OCI-M2 (cell line): ENCODE data around the gene URI1.
A peak's percentile ranks its signal among the peaks of the same experiment; 100 is the strongest.
"Not testable (repeated sequence)": the region's sequence is repeated elsewhere in the genome, so short reads cannot be mapped to it uniquely, and the experiment has no call there.

ENCODE experiments used
- DNase-seq: peaks from one replicate; lab custom pipeline; 2025; ENCODE audit not compliant: unreplicated experiment; lab: John Stamatoyannopoulos, UW

Gene URI1

GRCh38 chr19:29940971-29941585 is 961 bp upstream of the URI1 start:
- DNase-seq: no peak

DNA sequence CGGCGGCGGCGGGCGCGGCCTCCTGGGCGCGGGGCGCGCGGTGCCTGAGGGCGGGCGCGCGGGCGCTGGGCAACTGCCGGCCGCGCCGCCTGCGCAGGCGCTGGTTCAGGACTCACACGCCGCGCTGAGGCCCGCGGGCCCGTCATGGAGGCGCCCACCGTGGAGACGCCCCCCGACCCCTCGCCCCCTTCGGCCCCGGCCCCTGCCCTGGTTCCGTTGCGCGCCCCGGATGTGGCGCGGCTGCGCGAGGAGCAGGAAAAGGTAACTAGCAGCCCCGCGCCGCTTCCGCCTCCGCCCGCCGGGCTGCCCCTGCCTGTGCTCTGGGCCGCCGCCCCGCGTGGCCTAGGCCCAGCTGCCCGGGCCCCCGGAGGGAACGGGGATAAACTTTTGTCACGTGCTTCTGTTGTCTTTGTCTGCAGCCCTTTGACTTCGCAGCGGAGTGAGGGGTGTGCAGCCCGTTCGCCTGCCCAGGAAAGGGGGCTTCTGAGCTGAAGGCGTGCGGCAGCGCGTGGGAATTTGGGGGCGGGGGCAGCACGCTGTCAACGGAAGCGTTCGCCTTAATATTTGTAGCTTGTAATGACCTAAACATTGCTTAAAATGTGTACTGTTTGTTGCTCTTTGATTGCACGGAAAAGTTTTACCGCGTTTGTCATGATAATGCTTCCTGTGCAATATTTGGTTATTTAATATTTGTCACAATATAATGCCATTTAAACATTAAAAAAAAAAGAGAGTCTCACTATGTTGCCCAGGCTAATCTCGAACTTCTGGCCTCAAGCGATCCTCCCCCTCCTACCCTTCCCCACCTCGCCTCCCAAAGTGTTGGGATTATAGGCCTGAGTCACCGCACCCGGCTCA is 594 bp downstream of the URI1 start:
- peak; percentile 95 for DNase-seq

GRCh38 chr19:29943615-29944014 is 1.6 kb downstream of the URI1 start:
- no peak for DNase-seq

DNA sequence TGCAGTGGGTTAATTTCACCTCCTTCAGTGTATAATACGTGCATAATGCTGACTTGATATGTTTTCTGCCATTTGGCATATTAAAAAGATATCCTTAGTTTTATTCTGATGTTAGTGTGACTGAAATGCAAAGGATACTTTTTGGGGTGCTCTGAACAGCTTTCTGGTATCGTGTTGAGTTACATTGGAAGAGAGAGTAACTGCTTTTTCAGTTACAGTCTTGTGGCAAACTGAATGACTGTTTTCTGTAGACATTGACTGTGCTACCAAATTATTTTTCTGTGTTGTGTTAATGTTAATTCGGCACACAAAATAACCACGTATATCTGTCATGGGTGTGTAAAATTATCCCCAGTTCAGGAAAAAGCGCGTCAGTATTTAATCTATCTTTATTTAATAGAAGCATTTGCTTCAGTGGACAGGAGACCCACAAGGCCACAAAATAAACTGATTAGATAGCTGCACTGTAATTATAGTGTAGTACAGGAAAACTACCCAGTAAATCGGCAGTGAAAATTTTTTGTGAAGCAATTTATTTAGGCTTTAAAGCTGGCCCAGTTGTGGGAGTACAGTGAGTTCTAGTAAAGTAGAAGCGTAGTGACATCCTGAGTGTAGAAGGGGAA is 2.5 kb downstream of the URI1 start:
- no peak for DNase-seq

DNA sequence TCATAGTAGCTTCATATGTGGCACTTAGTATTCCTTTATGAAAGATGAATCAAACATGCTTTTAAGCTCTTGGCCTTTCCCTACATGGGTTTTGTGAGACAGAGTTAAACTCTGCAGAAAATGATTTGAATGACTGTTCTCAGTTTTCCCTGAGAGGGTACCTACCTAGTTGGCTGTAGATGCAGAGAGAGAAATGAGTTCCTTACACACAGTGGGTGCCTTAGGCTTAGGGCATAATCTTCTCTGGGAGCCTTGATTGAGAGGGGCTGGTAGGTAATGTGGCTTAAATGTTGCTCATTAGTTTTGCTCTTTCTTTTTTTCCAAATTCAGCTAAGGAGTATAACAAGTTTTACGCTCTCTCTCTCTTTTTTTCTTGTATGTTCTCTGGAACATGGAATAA is 3.0 kb downstream of the URI1 start:
- no peak for DNase-seq

- no peak for DNase-seq
Observed at GRCh38 chr19:29945433-29945832, 3.4 kb downstream of the URI1 start.

DNA sequence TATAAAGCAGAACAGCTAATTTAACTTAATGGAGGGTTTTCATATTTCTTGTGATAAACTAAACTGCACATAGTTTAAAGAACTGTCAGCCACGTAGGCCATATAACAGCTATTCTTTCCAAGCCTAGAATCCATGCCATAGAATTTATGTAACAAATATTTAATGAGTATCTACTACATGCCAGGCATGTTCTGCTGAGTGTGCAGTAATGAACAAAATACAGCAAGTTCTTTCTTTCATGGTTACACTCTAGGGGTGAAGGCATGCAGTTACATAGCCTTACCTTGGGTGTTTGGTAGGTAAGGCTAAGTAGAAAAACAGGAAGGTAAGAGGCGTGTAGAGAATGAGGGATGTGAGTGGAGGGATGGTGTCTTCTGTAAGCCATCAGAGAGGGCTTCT is 4.6 kb downstream of the URI1 start:
- DNase-seq: no peak

- no peak for DNase-seq
Observed at GRCh38 chr19:29947871-29948270, 5.8 kb downstream of the URI1 start.

DNA sequence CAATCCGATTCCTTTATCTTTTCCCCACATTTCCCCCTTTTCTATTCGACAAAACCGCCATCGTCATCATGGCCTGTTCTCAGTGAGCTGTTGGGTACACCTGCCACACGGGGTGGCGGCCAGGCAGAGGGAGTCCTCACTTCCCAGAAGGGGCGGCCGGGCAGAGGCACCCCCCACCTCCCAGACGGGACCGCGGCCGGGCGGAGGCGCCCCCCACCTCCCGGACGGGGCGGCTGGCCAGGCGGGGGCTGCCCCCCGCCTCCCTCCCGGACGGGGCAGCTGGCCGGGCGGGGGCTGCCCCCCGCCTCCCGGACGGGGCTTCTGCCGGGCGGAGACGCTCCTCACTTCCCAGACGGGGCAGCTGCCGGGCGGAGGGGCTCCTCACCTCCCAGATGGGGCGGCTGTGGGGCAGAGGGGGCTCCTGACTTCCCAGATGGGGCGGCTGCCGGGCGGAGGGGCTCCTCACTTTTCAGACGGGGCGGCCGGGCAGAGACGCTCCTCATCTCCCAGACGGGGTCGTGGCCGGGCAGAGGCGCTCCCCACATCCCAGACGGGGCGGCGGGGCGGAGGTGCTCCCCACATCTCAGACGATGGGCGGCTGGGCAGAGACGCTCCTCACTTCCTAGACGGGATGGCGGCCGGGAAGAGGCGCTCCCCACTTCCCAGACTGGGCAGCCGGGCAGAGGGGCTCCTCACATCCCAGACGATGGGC is 6.9 kb downstream of the URI1 start:
- DNase-seq: not testable (repeated sequence)

DNA sequence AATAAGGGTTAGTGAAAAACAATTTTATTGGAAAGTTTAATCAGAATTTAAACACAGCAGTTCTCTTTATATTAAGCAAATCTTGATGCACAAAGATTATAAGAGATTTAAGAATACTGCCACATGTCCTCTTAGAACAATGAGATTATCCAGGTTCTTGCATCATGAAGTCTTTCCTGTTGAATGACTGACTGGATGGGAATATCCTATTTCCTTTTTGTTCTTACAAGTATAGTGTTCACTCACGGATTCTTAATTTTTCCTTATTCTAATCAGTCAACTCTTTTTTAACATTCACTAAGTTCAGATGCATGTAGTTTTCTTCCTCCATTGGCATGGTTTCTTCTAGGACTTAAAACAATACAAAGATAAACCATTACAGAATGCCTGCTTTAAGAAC is 10.1 kb downstream of the URI1 start:
- no peak for DNase-seq

DNA sequence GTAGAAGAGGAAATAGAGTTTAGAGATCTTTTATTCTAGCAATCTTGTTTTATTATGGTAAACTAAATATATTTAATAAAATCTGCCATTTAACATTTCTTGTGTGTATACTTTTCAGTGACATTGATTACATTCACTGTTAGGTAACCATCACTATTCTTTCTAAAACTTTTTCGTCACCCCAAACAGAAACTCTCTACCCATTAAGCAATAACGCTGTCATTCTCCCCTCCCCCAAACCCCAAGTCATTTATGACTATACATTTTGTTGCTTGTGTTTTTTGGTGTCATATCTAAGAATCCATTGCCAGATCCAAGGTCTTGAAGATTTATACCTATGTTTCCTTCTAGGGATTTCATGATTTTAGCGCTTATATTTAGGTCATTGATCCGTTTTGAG is 10.6 kb downstream of the URI1 start:
- DNase-seq: no peak

DNA sequence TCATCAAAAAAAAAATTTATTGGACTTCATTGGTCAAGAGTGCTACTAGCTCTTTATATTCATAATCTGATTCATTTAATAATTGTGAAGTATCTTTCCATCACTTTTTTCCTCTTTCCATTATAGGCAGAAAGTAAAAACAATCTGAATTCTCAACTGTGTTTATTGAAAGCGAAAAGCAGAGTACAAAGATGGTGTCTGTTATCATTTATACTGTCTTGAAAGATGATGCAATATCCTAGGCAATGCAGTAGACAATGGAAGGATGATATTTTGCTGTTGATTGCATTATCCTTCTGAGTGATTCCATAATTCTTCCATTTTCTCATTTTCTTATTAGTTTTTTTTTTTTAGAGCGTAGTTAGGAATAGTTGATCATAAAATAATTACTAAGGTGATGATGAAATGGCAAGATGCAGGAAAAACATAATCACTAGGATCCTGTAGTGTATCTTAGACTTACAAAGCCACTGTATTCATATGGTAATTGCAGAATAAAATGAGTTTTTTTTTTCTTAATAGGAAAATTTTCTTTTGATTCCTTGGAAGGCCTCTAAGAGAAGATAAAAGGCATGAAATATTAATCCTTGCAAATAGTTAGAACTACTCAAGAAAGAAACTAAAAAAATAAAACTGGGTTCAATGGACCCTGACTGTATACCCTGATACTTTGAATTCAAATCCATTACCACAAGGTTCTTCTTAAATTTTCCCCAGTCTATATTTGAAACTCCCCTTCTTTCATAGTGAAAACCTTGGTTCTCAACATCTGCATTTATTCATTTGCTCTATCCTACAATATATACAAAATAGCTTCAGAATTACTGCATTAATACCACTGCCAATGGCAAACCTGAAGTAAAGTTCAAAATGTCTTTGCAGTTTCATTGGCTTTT is 11.6 kb downstream of the URI1 start:
- DNase-seq: no peak

DNA sequence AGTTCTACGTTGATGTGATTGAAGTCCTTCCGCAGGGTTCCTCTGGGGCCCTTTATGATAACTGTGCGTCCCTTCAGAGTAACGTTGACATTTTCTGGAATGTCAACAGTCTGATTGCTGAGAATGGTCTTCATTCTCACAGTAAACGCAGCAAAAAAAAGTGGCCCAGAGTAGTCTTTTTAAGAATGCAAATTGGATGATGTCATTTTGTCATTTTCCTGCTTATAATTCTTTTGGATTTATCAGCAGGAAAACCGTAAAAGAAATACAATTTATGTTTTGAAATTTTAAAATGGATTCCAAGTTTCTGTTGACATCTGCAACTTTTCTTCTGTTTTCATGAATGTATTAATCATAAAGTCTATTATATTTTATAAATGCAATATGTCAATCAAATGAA is 14.8 kb downstream of the URI1 start:
- no peak for DNase-seq

DNA sequence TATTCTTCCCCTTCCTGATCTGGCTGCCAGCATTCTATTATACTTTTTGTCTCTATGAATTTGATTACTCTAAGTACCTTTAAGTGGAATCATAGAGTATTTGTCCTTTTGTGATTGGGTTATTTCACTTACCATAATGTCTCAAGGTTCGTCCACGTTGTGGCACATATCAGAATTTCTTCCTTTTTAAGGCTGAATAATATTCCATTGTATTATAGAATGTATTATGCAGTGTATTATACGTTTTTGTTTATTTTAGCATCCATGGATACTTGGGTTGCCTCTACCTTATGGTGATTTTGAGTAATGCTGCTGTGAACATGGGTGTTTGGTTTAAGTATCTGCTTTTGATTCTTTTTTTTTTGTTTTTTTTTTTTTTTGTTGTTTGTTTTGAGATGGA is 19.3 kb downstream of the URI1 start:
- no peak for DNase-seq

GRCh38 chr19:29962793-29963192 is 20.8 kb downstream of the URI1 start:
- no peak for DNase-seq

- DNase-seq: no peak
Observed at GRCh38 chr19:29963576-29963975, 21.5 kb downstream of the URI1 start.

- no peak for DNase-seq
Observed at GRCh38 chr19:29964171-29964570, 22.1 kb downstream of the URI1 start.

GRCh38 chr19:29965492-29965891 is 23.5 kb downstream of the URI1 start:
- DNase-seq: no peak

DNA sequence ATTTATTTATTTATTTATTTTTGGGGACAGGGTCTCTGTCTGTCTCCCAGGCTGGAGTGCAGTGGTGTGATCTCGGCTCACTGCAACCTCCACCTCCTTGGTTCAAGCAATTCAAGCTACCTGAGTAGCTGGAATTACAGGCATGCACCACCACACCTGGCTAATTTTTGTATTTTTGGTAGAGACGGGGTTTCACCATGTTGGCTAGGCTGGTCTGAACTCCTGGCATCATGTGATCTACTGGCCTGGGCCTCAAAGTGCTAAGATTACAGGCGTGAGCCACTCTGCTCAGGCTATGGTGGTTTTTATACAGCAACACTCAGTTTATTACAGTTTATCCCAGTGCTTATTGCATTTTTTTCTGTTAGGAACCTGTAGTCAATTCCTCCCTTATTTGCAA is 24.1 kb downstream of the URI1 start:
- not testable (repeated sequence) for DNase-seq

DNA sequence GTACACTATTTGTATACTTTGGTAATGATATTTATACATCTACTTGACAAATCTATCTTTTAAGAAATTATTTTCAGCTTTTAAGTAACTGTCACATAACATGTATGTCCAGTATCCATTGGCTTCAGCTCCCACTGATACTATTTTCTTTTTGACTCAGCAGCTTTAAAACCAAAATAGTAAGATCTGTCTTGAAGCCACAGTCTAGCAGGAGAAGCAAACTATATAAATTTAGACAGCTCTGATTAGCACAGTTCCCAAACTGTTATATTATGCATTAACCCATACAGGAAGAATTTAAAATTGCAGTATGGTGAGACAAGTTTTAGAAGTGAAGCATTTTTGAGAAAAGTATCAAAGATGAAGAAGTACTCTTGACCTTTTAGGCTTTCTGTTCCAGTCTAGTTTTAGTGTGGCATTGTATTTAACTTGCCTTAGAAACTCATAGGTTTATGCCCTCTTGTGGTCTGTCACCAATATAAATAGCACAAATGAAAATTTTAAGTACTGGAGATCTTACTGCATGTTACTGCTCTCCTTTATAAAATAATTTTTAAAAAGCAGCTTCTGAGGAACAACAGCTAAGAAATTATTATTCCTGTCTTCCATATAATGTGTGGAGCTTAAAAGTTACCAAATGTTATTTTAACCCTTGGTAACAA is 24.7 kb downstream of the URI1 start:
- DNase-seq: peak; percentile 80
